AG04450 (cell line): ENCODE data around the gene KRTAP5-10. TPM values are rescaled to one million over a fixed set of nuclear protein-coding genes. Genes with fewer than 3 reads are reported as not detected.
"Not testable (repeated sequence)": the region's sequence is repeated elsewhere in the genome, so short reads cannot be mapped to it uniquely, and the experiment has no call there.

Experiments
- CTCF ChIA-PET: fragments of 300-600, 350-600 bp; formaldehyde crosslinking; extraction: SDS; loops from one replicate; lab custom pipeline; 2022; ENCODE audit warnings: antibody characterized with exemption, inconsistent platforms; lab: Charles Lee
- POLR2A ChIA-PET: fragments of 350-600 bp; formaldehyde crosslinking; extraction: SDS; loops from one replicate; lab custom pipeline; 2021; ENCODE audit warnings: antibody characterized with exemption, inconsistent platforms; lab: Yijun Ruan, JAX
- DNase-seq: peaks from one replicate; pipeline ENCODE4 v3.0.0-alpha.2; 2011; ENCODE audit warnings: low read depth, low spot score
- H3K27ac ChIP-seq: one replicate; pipeline ENCODE4 v1.5.1; 2012; ENCODE audit warnings: low read depth, low read length, control low read depth
- H3K27me3 ChIP-seq: one replicate; pipeline ENCODE4 v1.6.0; 2012; ENCODE audit warnings: low read length; ENCODE audit not compliant: control insufficient read depth, insufficient read depth
- H3K4me3 ChIP-seq: 2 replicates; pipeline ENCODE4 v1.5.1; 2011; ENCODE audit warnings: mild to moderate bottlenecking, low read depth, low read length, control low read depth
- H3K9me3 ChIP-seq: 2 replicates; pipeline ENCODE4 v1.5.1; 2012; ENCODE audit warnings: low read length; ENCODE audit not compliant: control insufficient read depth, insufficient read depth
- polyA plus RNA-seq: library from polyadenylated mRNA; depleted of rRNA; stranded (reverse); fragments of >200 nt; gene quantifications from 2 replicates; pipeline ENCODE4 v1.2.3, GENCODE V29; 2011
- TF ChIP-seq, protein P1 (sequence below): IDR thresholded peaks from 2 replicates; pipeline ENCODE4 v1.5.1; 2011; ENCODE audit warnings: low read depth, low read length, control low read depth, inconsistent platforms

KRTAP5-10 gene
- polyA plus RNA-seq, 1 experiment = not detected

GRCh38 chr11:71535825-71536224 is 29.5 kb upstream of the KRTAP5-10 start:
- CTCF ChIA-PET = no interaction called here

DNA sequence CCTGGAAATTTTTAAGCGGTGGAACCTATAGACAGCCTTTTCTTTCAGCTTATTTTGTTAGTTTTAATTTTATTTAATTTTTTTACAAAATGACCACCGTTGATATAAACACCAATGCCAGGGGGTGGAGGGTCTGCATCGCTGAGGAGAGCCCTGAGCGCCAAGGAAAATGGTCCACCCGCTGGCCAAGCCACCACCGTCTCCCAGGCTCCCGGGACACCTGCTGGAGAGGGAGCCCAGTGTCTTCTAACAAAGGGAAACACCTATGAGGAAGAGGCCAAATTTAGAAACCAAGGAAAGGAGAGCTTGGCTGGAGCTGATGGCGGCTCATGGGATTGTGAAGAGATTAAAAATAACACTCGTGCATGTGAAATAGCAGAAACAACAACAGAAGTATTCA is 27.8 kb upstream of the KRTAP5-10 start:
- Histone ChIP-seq H3K4me3 (no peak overlapping the region), H3K27ac (no peak overlapping the region), H3K27me3 (peaks cover 2% of the 10 kb centered on the region), H3K9me3 (no peaks in the 10 kb centered on the region)
- no peak for DNase-seq
- POLR2A ChIA-PET = no interaction called here
- CTCF ChIA-PET = no interaction called here
- TF ChIP-seq, protein P1, sequence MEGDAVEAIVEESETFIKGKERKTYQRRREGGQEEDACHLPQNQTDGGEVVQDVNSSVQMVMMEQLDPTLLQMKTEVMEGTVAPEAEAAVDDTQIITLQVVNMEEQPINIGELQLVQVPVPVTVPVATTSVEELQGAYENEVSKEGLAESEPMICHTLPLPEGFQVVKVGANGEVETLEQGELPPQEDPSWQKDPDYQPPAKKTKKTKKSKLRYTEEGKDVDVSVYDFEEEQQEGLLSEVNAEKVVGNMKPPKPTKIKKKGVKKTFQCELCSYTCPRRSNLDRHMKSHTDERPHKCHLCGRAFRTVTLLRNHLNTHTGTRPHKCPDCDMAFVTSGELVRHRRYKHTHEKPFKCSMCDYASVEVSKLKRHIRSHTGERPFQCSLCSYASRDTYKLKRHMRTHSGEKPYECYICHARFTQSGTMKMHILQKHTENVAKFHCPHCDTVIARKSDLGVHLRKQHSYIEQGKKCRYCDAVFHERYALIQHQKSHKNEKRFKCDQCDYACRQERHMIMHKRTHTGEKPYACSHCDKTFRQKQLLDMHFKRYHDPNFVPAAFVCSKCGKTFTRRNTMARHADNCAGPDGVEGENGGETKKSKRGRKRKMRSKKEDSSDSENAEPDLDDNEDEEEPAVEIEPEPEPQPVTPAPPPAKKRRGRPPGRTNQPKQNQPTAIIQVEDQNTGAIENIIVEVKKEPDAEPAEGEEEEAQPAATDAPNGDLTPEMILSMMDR = no peak

More at GRCh38 chr11:71535825-71536224, 29.5 kb upstream of the KRTAP5-10 start:
- no peak overlapping the region for H3K27ac ChIP-seq
- POLR2A ChIA-PET = no interaction called here
- DNase-seq = no peak
- no peak overlapping the region for H3K4me3 ChIP-seq
- TF ChIP-seq, protein P1 = no peak
- H3K9me3 ChIP-seq = no peaks in the 10 kb centered on the region
- peaks cover 2% of the 10 kb centered on the region for H3K27me3 ChIP-seq

- CTCF ChIA-PET, H3K27me3 ChIP-seq, POLR2A ChIA-PET, H3K4me3 ChIP-seq, H3K9me3 ChIP-seq, H3K27ac ChIP-seq, DNase-seq: not testable (repeated sequence)
Observed at GRCh38 chr11:71537977-71538665, 27.2 kb upstream of the KRTAP5-10 start, which contains the start of gene KRTAP5-8. Gene KRTAP5-8 (plus strand): TSS chr11:71538025. CDS start chr11:71538056, 31 bp downstream.

DNA sequence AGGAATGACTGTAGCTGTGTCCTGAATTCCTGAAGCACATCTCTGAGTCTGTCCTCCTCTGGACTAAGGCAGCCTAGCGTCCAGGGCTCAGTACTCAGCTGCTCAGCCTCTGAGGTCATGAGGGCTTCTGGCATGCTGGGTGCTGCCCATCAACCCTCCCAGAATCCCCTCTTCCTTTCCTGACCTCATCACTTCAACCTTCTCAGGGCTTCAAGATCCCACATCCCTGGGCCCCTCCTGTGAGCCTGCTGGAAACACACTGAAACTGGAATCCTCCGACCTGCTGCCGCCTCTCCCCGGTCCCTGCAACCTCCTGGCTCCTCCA is 26.7 kb upstream of the KRTAP5-10 start:
- CTCF ChIA-PET = no interaction called here
- TF ChIP-seq, protein P1 = no peak
- no peak for DNase-seq

GRCh38 chr11:71539017-71539416 is 26.3 kb upstream of the KRTAP5-10 start:
- Histone ChIP-seq H3K4me3 (no peak overlapping the region), H3K9me3 (no peaks in the 10 kb centered on the region; the same call in 1 of the 2 replicates), H3K27ac (no peak overlapping the region), H3K27me3 (peaks cover 2% of the 10 kb centered on the region)
- TF ChIP-seq, protein P1 = no peak
- DNase-seq = no peak
- CTCF ChIA-PET = no interaction called here
- POLR2A ChIA-PET = no interaction called here

More for the DNA sequence above, 26.7 kb upstream of the KRTAP5-10 start:
- H3K27ac ChIP-seq = no peak overlapping the region
- POLR2A ChIA-PET = no interaction called here
- no peak overlapping the region for H3K4me3 ChIP-seq
- H3K9me3 ChIP-seq = no peaks in the 10 kb centered on the region; the same call in 1 of the 2 replicates
- H3K27me3 ChIP-seq = peaks cover 2% of the 10 kb centered on the region

- POLR2A ChIA-PET, DNase-seq, CTCF ChIA-PET, H3K4me3 ChIP-seq, H3K27me3 ChIP-seq, H3K9me3 ChIP-seq, H3K27ac ChIP-seq: not testable (repeated sequence)
Observed at GRCh38 chr11:71539971-71540370, 25.4 kb upstream of the KRTAP5-10 start.

DNA sequence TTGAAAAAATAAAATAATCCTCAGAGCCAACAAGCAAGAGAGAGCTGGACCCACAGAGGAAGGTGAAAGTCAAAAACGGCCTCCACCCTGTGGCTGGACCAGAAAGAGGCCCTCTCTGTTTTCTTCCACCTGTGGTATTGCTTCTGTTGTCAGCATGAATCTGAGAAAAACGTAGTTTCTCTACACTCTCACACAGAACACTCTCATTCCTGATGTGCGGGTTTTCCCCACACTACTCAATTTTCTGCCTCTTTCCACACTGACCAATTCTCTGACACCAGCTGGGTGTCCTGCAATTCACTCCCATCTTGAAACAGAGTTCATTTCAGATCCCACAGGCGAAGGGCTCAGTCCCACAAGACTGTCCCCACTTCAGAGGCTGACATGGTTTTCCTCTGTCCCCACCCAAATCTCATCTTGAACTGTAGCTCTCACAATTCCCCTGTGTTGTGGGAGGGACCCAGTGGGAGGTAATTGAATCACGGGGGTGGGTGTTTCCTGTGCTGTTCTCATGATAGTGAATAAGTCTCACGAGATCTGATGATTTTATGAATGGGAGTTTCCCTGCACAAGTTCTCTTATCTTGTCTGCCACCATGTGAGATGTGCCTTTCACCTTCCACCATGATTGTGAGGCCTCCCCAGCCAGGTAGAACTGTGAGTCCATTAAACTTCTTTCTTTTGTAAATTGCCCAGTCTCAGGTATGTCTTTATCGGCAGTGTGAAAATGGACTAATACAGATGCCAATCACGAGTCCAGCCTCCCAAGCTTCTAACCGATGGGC is 24.6 kb upstream of the KRTAP5-10 start:
- H3K9me3 ChIP-seq, CTCF ChIA-PET, POLR2A ChIA-PET, H3K4me3 ChIP-seq, H3K27me3 ChIP-seq, H3K27ac ChIP-seq, DNase-seq: not testable (repeated sequence)
